Measurements from ENCODE around the gene AP1B1. TPM values are rescaled to one million over a fixed set of nuclear protein-coding genes. Genes with fewer than 3 reads are reported as not detected.

The AP1B1 gene
- total RNA-seq, 1 donor from 2014 or later: 42.0 TPM

DNA sequence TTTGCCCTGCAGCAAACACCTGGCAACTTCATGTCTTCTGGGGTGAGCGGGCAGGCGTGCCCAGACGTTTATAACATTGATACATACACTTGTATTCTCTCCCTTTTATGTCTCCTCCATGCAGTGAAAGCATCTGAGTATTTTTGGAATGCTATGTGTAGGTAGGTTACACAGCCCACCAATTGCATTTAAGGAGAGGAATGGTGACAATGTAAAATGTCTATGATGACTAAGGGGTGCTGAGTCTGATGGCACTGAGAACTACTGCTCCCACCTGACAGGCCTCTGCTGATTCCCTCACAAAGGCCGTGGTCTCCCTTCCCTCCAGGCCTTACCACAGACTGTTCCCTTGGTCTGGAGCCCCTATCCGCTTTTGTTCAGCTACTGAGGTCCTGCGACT lies 50.0 kb downstream of the AP1B1 start:
- H3K27me3 Mint-ChIP-seq (ENCODE audit: unreplicated experiment): no peaks in the 10 kb centered on the region
- H3K9me3 Mint-ChIP-seq (ENCODE audit: unreplicated experiment): no peaks in the 10 kb centered on the region
- no peak overlapping the region for H3K4me3 Mint-ChIP-seq (ENCODE audit: unreplicated experiment)
- peaks cover 31% of the 10 kb centered on the region for H3K36me3 Mint-ChIP-seq (ENCODE audit: unreplicated experiment)
- TF ChIP-seq, protein P1, sequence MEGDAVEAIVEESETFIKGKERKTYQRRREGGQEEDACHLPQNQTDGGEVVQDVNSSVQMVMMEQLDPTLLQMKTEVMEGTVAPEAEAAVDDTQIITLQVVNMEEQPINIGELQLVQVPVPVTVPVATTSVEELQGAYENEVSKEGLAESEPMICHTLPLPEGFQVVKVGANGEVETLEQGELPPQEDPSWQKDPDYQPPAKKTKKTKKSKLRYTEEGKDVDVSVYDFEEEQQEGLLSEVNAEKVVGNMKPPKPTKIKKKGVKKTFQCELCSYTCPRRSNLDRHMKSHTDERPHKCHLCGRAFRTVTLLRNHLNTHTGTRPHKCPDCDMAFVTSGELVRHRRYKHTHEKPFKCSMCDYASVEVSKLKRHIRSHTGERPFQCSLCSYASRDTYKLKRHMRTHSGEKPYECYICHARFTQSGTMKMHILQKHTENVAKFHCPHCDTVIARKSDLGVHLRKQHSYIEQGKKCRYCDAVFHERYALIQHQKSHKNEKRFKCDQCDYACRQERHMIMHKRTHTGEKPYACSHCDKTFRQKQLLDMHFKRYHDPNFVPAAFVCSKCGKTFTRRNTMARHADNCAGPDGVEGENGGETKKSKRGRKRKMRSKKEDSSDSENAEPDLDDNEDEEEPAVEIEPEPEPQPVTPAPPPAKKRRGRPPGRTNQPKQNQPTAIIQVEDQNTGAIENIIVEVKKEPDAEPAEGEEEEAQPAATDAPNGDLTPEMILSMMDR (IDR thresholded peaks at IDR 0.05): no peak
- DNase-seq (ENCODE audit: extremely low spot score, unreplicated experiment): no peak
- H3K27ac Mint-ChIP-seq (ENCODE audit: unreplicated experiment): no peak overlapping the region
- H3K4me1 Mint-ChIP-seq (ENCODE audit: unreplicated experiment): no peaks in the 10 kb centered on the region

DNA sequence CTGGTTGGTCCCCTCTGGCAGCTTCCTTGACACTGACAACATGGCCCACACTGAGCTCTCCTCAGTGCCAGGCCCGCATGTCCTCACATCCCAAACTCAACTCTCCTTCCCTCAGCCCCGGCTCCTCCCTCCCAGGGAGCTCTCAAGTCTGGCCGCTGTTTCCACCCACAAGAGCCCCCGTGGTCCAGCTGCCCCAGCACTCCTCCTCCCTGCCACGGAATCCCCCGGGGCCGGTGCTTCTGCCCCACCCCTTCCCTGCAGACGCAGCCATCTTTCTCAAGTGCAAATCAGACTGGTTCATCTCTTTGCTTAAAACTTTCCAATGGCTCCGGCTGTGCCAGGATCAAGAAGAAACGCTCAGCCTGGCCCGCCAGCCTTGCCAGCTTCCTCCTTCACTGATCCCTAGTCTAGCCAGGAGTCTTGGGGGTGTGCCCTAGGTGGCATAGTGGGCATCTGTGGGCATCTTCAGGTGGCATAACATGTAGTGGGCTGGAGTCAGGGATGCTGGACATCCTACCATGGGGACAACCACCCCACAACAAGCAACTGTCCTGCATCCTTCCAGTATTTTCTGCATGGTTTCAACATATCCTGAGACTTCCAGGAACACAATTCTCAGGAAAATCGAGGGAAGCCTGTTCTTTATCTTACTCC lies 50.6 kb downstream of the AP1B1 start:
- no peak for DNase-seq (ENCODE audit: extremely low spot score, unreplicated experiment)
- TF ChIP-seq, protein P1 (IDR thresholded peaks at IDR 0.05): no peak
- Mint-ChIP-seq H3K27ac (ENCODE audit: unreplicated experiment) (no peak overlapping the region), H3K4me1 (ENCODE audit: unreplicated experiment) (no peaks in the 10 kb centered on the region), H3K27me3 (ENCODE audit: unreplicated experiment) (no peaks in the 10 kb centered on the region), H3K36me3 (ENCODE audit: unreplicated experiment) (peaks cover 34% of the 10 kb centered on the region), H3K4me3 (ENCODE audit: unreplicated experiment) (no peak overlapping the region), H3K9me3 (ENCODE audit: unreplicated experiment) (no peaks in the 10 kb centered on the region)

- Mint-ChIP-seq H3K36me3 (ENCODE audit: unreplicated experiment) (peaks cover 30% of the 10 kb centered on the region), H3K27ac (ENCODE audit: unreplicated experiment) (no peak overlapping the region), H3K4me3 (ENCODE audit: unreplicated experiment) (no peak overlapping the region), H3K27me3 (ENCODE audit: unreplicated experiment) (no peaks in the 10 kb centered on the region), H3K9me3 (ENCODE audit: unreplicated experiment) (no peaks in the 10 kb centered on the region), H3K4me1 (ENCODE audit: unreplicated experiment) (no peaks in the 10 kb centered on the region)
- TF ChIP-seq, protein P1 (IDR thresholded peaks at IDR 0.05): no peak
- DNase-seq (ENCODE audit: extremely low spot score, unreplicated experiment): no peak
These were observed 51.4 kb downstream of the AP1B1 start for GRCh38 chr22:29336751-29337490.

- no peak for DNase-seq (ENCODE audit: extremely low spot score, unreplicated experiment)
- Mint-ChIP-seq H3K4me3 (ENCODE audit: unreplicated experiment) (no peak overlapping the region), H3K27me3 (ENCODE audit: unreplicated experiment) (no peaks in the 10 kb centered on the region), H3K4me1 (ENCODE audit: unreplicated experiment) (peaks cover 6% of the 10 kb centered on the region), H3K27ac (ENCODE audit: unreplicated experiment) (no peak overlapping the region), H3K9me3 (ENCODE audit: unreplicated experiment) (no peaks in the 10 kb centered on the region), H3K36me3 (ENCODE audit: unreplicated experiment) (peaks cover 29% of the 10 kb centered on the region)
- TF ChIP-seq, protein P1 (IDR thresholded peaks at IDR 0.05): no peak
These were observed 52.7 kb downstream of the AP1B1 start for GRCh38 chr22:29335656-29336055.

GRCh38 chr22:29334696-29335344 lies 53.5 kb downstream of the AP1B1 start:
- no peak overlapping the region for H3K4me3 Mint-ChIP-seq (ENCODE audit: unreplicated experiment)
- peaks cover 29% of the 10 kb centered on the region for H3K36me3 Mint-ChIP-seq (ENCODE audit: unreplicated experiment)
- H3K4me1 Mint-ChIP-seq (ENCODE audit: unreplicated experiment): peaks cover 7% of the 10 kb centered on the region
- no peaks in the 10 kb centered on the region for H3K27me3 Mint-ChIP-seq (ENCODE audit: unreplicated experiment)
- H3K9me3 Mint-ChIP-seq (ENCODE audit: unreplicated experiment): no peaks in the 10 kb centered on the region
- DNase-seq (ENCODE audit: extremely low spot score, unreplicated experiment): no peak
- TF ChIP-seq, protein P1 (IDR thresholded peaks at IDR 0.05): no peak
- no peak overlapping the region for H3K27ac Mint-ChIP-seq (ENCODE audit: unreplicated experiment)
